Stimulated activated CD4-positive, alpha-beta T cell treated with anti-CD3 and anti-CD28 coated beads, Interleukin-4, amount 100 ng/mL, for 4 hours (primary cell): ENCODE results near the gene GLDN.

Source experiments
- DNase-seq, 2 experiments: peaks; one replicate each; pipeline ENCODE4 v3.0.0-alpha.2; 2020

GLDN gene

DNA sequence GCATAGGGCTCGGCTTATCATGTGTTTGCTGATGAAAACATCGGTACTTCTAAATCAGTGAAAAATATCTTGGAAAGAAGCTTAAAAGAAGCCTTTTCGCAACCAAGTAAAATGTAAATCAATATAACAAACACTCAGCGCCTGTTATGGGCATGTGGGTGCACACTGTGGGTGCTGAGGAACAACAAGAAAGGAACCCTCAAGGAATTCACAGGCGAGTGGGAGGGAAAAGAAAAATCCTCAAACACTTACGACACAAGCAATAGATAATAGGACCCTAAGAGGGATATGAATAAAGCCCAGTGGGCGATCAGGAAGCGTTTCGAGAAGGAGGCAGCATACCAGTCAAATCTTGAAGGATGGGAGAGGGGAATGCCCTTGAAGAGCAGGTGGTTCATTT lies 21.9 kb downstream of the GLDN start:
- no peak for DNase-seq

DNA sequence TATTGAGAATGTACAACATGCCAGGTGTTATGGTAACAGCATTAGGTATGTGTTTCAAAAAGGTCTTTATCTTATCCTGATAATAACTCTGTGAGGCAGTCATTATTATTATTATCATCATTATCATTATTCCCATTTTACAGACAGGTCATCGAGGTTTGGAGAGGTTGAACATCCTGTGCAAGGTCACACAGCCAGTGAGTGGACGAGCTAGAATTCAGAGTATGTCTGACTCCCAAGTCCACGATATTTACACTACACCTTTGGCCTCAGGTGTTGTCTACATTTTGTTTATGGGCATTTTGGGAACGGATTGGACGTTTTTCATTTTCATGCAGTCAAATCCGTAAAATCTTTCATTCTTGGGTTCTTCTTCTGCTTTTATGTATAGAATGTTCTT lies 24.0 kb downstream of the GLDN start:
- DNase-seq: no peak

DNA sequence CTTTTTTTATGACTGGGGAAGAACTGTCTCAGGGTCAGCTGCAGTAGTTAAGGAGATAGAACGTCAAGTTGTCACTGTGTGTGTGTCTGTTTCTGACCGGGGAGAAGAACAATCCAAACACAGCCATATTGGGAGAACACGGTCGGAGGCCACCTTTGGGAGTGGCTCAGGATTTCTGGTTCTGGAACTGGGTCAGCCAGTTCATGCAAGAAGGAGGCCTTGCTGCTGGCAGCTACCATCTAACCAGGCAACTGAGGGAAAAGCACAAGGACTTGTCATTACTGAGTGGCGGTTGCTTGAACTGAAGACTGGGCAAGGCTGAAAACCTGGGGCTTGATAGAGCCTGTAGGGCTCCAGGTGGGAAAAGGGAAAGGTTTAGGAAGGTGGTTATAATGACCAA lies 24.6 kb downstream of the GLDN start:
- no peak for DNase-seq

DNA sequence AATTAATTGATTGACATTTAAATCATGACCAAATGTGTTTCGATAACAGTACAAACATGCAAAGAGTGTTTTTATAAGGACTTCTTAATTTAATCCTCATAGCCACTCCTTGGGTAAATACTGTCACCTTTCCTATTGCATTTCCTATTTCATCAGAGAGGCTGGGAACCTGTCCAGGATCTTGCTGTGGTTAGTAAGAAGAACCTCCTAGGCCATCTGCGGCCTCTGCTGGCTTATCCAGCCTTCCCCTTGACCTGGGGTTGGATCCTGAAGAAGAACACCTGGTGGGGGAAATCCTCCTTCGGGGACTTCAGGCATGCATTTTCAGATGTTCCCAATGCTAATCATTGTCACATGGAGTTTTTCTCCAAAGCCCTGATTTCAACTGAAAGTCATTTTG lies 25.5 kb downstream of the GLDN start:
- DNase-seq: no peak

DNA sequence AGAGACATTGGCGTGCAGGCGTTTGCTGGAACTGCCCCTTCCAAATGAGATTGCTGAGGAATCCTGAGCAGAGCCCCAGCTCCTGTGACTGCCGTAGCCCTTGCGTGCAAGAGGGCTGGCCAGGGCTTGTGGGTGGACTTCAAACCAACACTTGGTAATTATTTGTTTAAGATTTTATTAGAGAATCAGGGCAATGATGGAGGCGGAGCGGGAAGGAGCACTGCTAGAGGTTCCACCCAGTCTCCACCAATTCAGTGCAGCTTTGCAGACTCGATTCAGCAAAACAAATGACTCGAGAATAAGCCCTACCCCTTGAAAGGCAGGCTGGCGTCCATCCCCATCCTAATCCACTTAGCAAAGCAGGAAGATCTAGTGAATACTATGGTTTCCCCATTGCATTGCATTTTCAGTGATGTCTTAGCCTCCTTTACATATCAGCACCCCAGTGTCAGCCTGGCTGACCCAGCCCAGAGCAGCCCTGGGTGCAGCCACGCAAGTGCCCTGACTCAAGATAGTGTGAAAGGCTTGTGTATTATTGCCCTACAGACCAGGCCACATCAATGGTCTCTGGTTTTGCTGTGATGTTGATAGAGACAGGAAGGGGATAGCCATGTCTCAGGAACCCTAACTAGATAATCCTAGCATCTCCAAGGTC lies 26.0 kb downstream of the GLDN start:
- DNase-seq: no peak

DNA sequence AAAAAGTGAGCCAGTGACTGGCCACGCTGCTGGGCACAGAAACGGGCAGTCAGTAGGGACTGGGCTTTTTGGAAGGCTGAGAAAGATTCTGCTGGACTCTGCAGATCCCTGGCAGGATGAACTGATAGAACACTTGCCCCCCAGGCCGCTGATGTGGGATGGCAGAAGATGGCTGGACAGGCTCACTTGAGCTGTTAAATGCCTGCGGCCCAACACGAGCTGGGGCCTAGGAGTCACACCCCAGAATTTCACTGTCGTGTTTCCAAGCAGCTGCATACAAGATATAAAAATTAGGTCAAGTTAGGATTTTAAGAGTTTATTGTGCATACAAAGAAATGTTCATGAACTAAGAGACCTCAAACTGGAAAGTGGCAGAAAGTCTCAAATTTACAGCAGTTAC lies 26.9 kb downstream of the GLDN start:
- no peak for DNase-seq

DNA sequence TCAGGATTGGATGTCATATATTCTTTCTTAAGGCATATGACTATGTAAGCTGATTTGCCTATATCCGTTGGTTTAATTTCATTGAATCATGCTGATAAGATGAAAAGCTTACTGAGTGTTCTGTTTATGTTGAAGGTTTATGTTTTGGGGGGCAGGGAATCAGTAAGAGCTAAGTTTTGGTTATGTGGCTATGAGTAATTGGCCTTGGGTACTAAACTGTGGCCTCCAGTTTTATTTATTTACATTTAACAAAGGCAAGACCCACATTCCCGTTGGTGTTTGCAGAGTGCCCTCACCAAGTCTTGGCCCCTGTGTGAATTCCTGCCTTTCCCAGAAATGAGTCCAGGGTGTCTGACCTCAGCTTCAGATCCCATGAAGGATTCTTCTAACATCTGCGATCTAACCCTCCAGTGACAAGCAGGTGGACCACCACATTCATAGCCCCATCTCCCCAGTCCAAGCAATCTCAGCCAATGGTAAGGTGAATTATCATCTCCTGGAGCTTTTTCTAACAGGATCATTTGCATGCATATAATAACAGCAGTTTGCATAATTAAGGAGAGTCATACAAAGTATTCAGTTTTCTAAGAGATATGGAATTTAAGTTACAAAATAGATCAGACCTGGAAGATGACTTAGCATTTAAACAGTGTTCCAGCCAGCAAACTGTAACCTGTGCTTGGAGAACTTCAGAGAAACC lies 27.4 kb downstream of the GLDN start:
- DNase-seq: no peak

DNA sequence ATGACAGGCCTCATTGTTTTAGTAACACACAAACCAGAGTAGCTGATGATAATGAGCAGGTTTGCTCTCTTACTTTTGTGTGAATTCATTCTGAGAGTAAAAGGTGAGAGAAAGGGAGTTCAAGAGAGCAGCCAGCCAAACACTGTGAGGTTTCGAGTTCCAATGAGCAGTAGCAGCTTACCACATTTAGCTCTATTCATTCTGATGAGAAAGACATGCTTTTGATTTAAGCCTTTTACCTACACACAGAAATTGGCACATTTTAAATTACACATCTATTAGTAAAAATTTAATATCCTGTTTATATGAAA lies 28.0 kb downstream of the GLDN start:
- DNase-seq: no peak

DNA sequence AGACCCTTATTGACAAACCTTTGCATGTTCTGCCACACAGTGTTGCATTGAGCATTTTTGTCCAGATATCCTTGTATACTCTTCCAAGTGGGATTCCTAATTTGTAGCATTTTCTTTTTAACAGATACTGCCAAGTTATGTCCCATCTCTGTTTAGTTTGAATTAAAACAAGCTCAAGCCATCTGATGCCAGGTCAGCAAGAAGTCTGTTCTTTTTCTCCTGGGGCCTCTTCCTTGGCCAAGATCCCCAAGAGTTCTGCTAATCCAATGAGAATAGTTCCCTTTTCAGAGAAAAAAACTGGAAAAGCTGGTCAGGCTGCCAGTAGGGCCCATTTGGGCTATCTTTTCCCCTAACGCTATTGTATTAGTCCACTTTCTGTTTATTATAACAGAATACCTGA lies 29.8 kb downstream of the GLDN start:
- DNase-seq: no peak

DNA sequence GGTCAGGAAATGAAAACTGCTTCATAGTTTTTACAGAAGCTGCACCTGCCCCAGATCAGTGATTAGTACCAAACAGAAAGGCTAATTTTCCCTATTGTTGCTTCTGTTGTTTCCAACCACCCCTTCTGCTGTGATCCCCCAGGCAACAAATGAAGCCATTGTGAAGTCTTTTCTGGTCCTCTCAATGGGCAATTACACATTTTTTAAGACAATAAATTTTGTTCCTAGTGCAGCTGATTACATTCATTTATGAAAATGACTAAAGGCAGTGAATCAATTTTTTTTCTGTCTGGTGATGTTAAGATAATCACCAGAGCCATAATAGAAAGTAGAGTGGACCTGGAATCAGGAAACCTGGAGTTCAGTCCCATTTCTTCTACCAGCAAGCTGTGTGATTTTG lies 32.7 kb downstream of the GLDN start:
- DNase-seq: no peak

DNA sequence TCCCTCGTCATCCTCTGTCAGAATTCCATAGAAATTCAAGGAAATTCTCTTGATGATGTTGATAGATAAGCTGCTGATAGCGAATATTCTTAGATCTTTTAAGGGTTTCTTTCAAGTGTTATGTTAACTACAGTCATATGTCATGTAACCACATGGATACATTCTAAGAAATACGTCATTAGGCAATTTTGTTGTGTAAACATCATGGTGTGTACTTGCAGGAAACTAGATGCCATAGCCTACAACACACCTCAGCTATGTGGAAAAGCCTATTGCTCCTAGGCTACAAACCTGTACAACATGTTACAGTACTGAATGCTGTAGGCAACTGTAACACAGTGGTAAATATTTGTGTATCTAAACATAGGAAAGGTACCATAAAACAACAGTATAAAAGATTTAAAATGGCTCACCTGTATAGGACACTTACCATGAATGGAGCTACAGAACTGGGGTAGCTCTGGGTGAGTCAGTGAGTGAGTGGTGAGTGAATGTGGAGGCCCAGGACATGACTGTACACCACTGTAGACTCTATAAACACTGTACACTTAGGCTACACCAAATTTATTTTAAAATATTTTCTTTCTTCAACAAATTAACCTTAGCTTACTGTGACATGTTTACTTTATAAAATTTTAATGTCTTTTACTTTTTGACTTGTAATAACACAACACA lies 34.6 kb downstream of the GLDN start:
- no peak for DNase-seq

DNA sequence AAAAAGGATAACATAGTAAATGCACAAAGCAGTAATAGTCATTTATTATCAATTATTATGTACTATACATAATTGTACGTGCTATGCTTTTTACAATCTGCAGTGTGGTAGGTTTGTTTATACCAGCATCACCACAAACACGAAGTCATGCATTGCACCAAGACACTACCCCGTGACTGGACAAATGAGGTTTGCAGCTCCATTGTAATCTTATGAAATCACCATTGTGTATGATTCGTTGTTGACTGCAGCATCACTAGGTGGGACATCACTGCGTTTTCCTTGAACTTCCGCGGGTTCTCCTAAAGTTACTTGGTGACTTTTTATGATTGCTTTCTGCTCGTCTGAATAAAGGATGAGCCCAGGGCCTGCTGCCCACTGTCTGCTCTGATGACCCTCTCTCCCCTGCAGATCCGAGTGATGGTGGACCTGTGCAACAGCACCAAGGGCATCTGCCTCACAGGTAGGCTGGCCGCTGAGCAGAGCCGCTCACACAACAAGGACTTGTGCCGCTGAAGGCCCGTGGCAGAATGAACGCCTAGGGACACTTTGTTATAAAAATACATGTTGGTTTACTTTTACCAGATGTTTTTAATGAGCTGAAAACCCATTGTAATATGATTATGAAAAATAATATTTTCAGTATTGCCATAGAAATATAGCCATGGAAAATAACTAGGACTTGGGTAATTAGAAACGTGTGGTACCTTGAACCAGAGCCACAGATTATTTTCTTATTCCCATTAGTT lies 35.8 kb downstream of the GLDN start:
- DNase-seq: no peak

DNA sequence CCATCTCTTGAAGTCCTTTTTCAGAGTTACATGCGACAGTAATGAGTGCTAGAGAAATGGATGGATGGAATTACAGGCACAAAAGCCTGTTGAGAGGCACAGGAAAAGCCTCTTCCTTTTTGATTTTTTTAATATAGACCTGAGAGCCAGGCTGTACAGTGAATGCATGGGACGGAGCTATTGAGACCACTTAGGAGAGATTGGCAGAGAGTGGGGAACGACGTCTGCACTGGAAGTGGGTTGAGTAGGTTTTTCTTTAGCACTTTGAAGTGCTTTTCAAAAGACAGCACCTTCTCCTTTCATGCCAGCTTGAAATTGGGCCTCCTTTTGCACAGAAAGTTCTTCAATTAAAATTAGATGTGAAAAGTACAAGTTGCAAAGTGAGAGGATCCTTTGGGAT lies 37.0 kb downstream of the GLDN start:
- no peak for DNase-seq

DNA sequence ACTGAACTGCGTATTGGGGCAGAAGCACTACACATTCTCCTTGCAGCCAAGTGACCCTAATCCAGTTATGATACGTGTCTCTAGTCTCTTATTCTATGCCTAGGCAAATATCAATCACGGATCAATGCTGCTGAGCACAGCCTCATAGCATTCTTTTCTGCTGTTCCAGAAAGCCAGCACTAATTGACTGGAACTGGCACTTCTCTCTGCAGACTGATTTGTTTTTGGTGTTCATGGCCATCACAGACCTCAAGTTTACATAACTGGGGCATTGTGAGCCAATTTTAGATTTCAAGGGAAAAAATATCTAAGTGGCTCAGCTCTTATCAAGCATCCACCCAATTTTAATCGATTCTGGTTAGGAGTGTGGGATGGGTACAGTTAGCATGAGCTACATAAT lies 37.9 kb downstream of the GLDN start:
- DNase-seq: no peak

DNA sequence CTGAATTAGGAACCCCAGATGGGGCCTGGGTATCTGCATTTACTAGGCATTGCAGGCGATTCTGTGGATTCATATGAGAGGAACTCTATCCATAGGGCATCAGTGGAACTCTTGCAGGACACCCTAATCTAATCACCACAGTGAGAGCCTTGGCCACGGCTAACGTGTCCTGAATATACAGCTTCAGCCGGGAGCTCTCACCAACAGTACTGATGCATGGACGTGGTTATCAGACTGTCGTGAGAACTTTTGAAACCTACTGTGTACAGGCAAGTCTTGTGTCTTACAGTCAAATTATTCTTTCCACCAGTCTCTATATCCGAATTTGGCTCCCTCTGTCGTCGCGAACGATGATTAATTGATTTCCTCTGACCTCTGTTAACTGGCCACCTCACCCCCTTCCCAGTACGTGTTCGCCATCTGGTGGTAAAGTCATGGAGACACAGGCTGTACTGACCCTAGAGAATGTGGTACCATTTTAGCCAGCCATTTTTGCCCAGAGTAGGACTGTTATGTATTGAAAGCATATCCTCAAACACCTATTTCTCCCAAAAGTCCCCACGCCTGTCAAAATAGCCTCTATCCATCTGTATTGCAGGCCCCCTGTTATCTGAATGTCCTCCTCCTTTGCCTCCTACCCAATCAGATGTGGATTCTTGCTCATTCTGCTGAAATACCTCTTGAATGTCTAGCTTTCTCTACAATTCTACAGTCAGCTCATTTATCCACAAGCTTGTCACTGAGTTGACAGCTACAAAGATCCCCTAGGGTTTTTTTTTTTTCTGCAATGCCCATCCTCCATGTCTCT lies 39.7 kb downstream of the GLDN start:
- no peak for DNase-seq

DNA sequence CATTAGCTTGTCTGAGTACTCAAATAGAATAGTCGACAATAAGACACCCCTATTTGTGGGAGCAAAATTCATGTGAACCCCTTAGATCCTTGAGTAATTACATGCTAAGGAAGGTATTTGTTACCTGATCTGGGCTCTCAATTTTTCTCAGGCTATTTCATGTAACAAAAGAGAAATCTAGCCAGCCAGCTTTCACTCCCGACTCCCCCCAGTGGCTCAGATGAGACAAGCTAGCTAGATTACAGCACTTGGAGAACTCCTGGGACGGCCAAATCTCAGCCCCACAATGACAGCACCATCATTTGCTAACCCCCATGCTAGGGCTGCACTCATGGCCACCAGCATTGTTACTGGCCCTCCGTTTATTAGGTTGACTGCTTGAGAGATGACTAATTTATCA lies 41.3 kb downstream of the GLDN start:
- no peak for DNase-seq

DNA sequence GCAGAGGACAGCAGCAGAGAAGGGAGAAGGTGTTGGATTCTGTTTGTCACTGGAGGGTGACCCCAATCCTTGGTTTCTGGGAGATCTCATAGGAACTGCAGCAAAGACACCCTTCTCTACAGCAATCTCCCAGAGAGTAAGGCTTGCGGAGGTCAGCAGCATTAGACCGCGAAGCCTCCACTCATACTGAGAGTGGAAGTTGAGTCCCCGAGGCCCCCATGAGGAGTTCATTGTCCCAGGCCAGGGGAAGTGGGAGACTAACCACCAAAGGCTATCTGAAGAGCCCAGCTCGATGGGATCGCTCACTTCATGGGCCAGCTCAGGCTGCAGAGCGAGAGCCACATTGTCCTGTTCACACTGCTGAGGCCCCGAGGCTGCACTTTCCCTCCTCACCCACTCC lies 44.6 kb downstream of the GLDN start:
- no peak for DNase-seq

DNA sequence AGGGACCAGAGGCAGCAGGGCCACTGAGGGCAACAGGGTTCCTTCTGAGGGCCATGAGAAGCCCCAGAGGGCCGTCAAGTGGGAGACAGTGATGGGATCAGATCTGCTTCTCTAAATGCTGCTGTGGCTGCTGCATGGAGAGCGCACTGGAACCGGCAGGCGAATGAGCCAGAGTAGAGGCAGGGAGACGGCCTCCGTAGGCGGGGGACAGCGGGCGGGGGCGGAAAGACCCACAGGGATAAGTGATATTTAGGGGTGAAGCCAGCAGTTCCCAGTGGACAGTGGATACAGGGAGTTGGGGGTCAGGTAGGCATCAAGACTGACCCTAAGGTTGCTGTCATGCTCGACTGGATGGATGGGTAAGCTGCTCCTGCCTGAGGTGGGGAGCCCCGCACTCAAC lies 45.0 kb downstream of the GLDN start:
- no peak for DNase-seq

DNA sequence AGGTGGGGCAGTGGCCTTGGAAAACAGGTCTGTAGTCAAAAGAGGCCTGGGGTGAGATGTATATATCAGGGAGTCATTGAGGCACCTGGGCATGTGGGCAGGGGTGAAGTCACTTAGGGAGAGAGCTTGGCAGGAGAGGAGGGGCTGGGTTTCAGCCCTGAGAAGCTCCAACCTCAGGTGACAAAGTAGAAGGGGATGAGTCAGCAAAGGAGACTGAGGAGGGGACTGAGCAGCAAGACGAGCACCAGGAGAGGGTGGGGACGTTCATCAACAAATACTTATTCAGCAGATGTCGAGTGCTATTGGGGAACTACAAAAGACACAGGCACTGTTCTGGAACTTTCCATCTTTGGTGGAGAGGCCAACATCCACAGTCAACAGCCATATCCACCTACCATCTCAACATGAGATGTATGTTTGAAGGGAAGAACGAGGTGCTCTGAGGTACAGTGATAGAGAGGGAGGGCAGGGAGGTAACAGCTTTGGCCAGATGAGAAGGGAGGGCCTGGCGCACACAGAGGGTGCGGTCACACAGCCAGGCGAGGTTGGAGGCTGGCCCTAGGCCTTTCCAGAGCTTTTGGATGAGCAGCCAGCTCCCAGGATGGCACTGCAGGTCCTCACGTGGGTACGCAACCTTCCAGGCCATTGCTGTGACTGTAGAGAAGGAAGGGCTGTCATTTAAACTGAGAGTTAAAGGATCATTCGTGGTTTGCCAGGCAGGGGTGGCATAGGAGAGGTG lies 45.7 kb downstream of the GLDN start:
- no peak for DNase-seq

DNA sequence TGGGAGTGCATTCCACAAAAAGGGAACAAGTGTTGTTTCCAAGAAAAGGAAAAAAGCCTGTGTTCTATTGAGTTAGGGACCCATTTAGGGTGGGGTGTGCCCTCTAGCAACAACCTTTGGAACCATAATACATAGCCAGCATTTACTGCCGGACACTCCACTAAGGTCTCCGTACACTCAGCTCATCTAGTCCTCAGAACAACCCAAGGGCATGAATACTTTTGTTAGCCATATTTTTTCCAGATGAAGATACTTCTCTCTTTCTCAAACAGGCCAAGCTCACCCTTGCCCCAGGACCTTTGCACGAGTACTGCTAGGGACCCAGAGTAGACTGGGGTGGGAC lies 46.2 kb downstream of the GLDN start:
- no peak for DNase-seq

DNA sequence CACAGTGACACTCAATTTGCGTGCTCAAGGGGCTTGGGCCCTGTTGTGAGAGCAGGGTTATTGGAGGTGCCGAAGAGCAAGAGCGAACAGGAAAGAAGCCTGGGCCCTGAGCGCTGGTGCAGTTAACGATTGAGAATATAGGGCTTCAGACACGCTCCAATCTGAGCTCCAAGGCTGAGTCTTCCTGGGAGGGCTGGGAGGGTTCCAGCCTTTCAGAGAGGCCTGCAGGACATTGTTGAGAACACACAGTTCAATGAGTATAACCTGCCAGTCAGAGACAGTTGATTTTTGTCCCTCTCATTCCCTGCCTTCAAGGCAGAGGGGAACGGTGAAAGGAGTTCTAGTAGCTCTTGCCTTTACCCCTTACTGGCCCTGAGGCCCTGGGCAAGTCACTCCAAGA lies 47.3 kb downstream of the GLDN start:
- DNase-seq: no peak

DNA sequence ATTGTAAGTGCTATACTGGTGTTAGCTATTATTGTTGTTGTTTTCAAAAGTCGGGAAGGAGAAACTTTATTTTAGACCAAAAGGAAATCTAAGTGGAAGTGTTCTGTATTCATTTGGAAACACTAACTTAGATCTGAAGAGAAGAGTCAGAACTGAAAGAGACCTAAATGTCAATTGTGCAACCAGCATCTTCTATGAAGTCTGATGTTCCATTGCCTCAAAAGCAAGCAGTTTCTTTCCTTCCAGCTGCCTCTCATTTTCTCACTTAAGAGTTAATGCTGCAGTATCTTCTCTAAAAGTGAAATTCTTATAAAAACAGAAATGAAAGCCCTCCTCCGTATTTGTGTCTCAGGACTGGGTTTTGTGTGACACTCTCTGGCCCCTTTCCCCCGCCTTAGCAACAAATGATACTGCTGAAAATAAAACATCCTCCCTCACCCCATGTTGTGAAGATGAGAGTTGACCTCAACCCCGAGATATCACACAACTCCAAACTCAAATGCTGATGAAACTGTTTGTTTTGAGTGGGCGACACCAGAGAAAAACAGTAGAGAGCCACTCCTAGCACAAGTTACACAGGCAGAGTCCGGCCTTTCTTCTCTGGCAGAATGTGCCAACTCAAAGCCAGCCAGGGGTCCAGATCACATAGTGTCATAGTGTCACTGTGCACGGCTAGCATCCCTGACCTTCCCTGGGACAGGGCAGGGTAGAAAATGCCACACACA lies 48.9 kb downstream of the GLDN start:
- no peak for DNase-seq
